Smooth muscle cell (in vitro differentiated cells): ENCODE results near the gene KRTCAP2. TPM values are rescaled to one million over a fixed set of nuclear protein-coding genes. Genes with fewer than 3 reads are reported as not detected.

Source experiments
- DNase-seq: peaks from one replicate; lab custom pipeline; 2025; ENCODE audit not compliant: unreplicated experiment; lab: John Stamatoyannopoulos, UW
- H2AFZ ChIP-seq: fragments of 200-600 bp; sonication (generic); 2 replicates; pipeline ENCODE4 v1.6.0; 2016; ENCODE audit warnings: antibody characterized with exemption, low read depth, mild to moderate bottlenecking
- H3F3A ChIP-seq: fragments of 200-600 bp; sonication (generic); 2 replicates; pipeline ENCODE4 v1.6.0; 2017; ENCODE audit warnings: antibody characterized with exemption, low read depth
- H3K27ac ChIP-seq: fragments of 200-600 bp; sonication (generic); 2 replicates; pipeline ENCODE4 v1.5.1; 2016; ENCODE audit warnings: low read depth, mild to moderate bottlenecking
- H3K27me3 ChIP-seq: fragments of 200-600 bp; sonication (generic); 2 replicates; pipeline ENCODE4 v1.6.1; 2016; ENCODE audit warnings: low read depth, mild to moderate bottlenecking
- H3K36me3 ChIP-seq: fragments of 200-600 bp; sonication (generic); 2 replicates; pipeline ENCODE4 v1.5.1; 2016; ENCODE audit warnings: low read depth
- H3K4me1 ChIP-seq: fragments of 200-600 bp; sonication (generic); 2 replicates; pipeline ENCODE4 v1.5.1; 2016; ENCODE audit warnings: low read depth
- H3K4me2 ChIP-seq: fragments of 200-600 bp; sonication (generic); 2 replicates; pipeline ENCODE4 v1.6.0; 2016; ENCODE audit warnings: mild to moderate bottlenecking
- H3K4me3 ChIP-seq: fragments of 200-600 bp; sonication (generic); 2 replicates; pipeline ENCODE4 v1.5.1; 2016; ENCODE audit warnings: mild to moderate bottlenecking
- H3K79me2 ChIP-seq: fragments of 200-600 bp; sonication (generic); 2 replicates; pipeline ENCODE4 v1.6.0; 2016; ENCODE audit warnings: low read depth, mild to moderate bottlenecking
- H3K9ac ChIP-seq: fragments of 200-600 bp; sonication (generic); 2 replicates; pipeline ENCODE4 v1.6.0; 2016; ENCODE audit warnings: low read depth
- H3K9me3 ChIP-seq: fragments of 200-600 bp; sonication (generic); replicated peaks from 2 replicates; pipeline ENCODE4 v1.5.1; 2016; ENCODE audit warnings: low read depth
- H4K20me1 ChIP-seq: fragments of 200-600 bp; sonication (generic); 2 replicates; pipeline ENCODE4 v1.6.0; 2016; ENCODE audit warnings: low read depth
- CTCF ChIP-seq: fragments of 200-600 bp; sonication (generic); IDR thresholded peaks from 2 replicates; pipeline ENCODE4 v1.5.1; 2017; ENCODE audit warnings: borderline replicate concordance, mild to moderate bottlenecking, antibody characterized with exemption; ENCODE audit not compliant: insufficient read depth, poor library complexity, severe bottlenecking
- WGBS: methylation state at CpG from one replicate; pipeline ENCODE4 v1.1.7; 2016; ENCODE audit warnings: low lambda C conversion rate; 5-methylcytosine and 5-hydroxymethylcytosine counted together
- polyA plus RNA-seq: library from polyadenylated mRNA; unstranded; fragments of >200 nt; fragmentation: Nextera tagmentation; extraction: Ambion mirVana; gene quantifications from 2 replicates; pipeline ENCODE4 v1.2.1, GENCODE V29; 2016
- total RNA-seq: library from RNA; depleted of rRNA; stranded (reverse); fragments of >200 nt; gene quantifications from 2 replicates; pipeline ENCODE4 v1.2.3, GENCODE V29; 2014

Gene KRTCAP2
- total and polyA plus RNA-seq, 2 experiments from 2014 or later = 283 to 607 TPM

GRCh38 chr1:155209312-155209721 lies 36.2 kb upstream of the KRTCAP2 start:
- WGBS = 1% methylated on average over 13 of the region's 13 CpGs
- Histone ChIP-seq H3K36me3 (no peaks in the 10 kb centered on the region), H3K27ac (peak overlapping the region; percentile 100), H3K4me3 (peak overlapping the region; percentile 81), H3K9ac (peak overlapping the region; percentile 100), H3K4me1 (peaks cover 10% of the 10 kb centered on the region), H3F3A (peaks cover 4% of the 10 kb centered on the region), H2AFZ (peak overlapping the region; percentile 73), H3K79me2 (peaks cover 12% of the 10 kb centered on the region), H3K4me2 (peak overlapping the region; percentile 96), H3K9me3 (no peaks in the 10 kb centered on the region), H3K27me3 (no peaks in the 10 kb centered on the region), H4K20me1 (no peaks in the 10 kb centered on the region)
- no peak for TF ChIP-seq CTCF
- no peak for DNase-seq

- TF ChIP-seq CTCF = no peak
- peak; percentile 87 for DNase-seq
- H3K4me2 ChIP-seq = peak within 1 kb of the TSS; percentile 96
- 2% methylated on average over 45 of the region's 64 CpGs for WGBS
- H3K79me2 ChIP-seq = peaks cover 12% of the 10 kb centered on the region
- no peaks in the 10 kb centered on the region for H3K9me3 ChIP-seq
- H3K27ac ChIP-seq = peak within 1 kb of the TSS; percentile 100
- no peaks in the 10 kb centered on the region for H3K36me3 ChIP-seq
- H3K4me1 ChIP-seq = peaks cover 10% of the 10 kb centered on the region
- H4K20me1 ChIP-seq = no peaks in the 10 kb centered on the region
- H2AFZ ChIP-seq = peak within 1 kb of the TSS; percentile 73
- no peaks in the 10 kb centered on the region for H3K27me3 ChIP-seq
- peak within 1 kb of the TSS; percentile 81 for H3K4me3 ChIP-seq
- H3K9ac ChIP-seq = peak within 1 kb of the TSS; percentile 100
- peaks cover 4% of the 10 kb centered on the region for H3F3A ChIP-seq
Observed at GRCh38 chr1:155208541-155209311, 35.6 kb upstream of the KRTCAP2 start, which contains the start of gene MTX1. MTX1 (plus strand) TSS chr1:155208695; CDS start chr1:155208805, 110 bp downstream.

GRCh38 chr1:155207806-155208540 lies 34.9 kb upstream of the KRTCAP2 start, which contains the start of gene THBS3:
THBS3 (minus strand) TSS chr1:155207897; CDS start chr1:155207876, 21 bp downstream.
- H3K4me3 ChIP-seq = peak within 1 kb of the TSS; percentile 81
- peaks cover 12% of the 10 kb centered on the region for H3K79me2 ChIP-seq
- H3K36me3 ChIP-seq = no peaks in the 10 kb centered on the region
- peak within 1 kb of the TSS; percentile 42 for H2AFZ ChIP-seq
- no peaks in the 10 kb centered on the region for H4K20me1 ChIP-seq
- 15% methylated on average over 17 of the region's 17 CpGs for WGBS
- peaks cover 4% of the 10 kb centered on the region for H3F3A ChIP-seq
- H3K9ac ChIP-seq = peak within 1 kb of the TSS; percentile 100
- peak within 1 kb of the TSS; percentile 100 for H3K27ac ChIP-seq
- peaks cover 10% of the 10 kb centered on the region for H3K4me1 ChIP-seq
- DNase-seq = no peak
- peak within 1 kb of the TSS; percentile 96 for H3K4me2 ChIP-seq
- no peaks in the 10 kb centered on the region for H3K9me3 ChIP-seq
- no peaks in the 10 kb centered on the region for H3K27me3 ChIP-seq
- no peak for TF ChIP-seq CTCF
